Breast epithelium (tissue), 4 donors: Measurements from ENCODE around the gene IL10. TPM values are rescaled to one million over a fixed set of nuclear protein-coding genes. Genes with fewer than 3 reads are reported as not detected.

ENCODE experiments used
- DNase-seq, 2 donors: peaks; one replicate each; pipeline ENCODE4 v3.0.0-alpha.2; 2019; ENCODE audit warnings: low spot score in 2 of 2
- H3K27ac ChIP-seq, 2 donors: fragments of 200-600 bp; sonication (generic) in 1 of 2; one replicate each; pipeline ENCODE4 v1.5.1; 2016 to 2019; ENCODE audit warnings: mild to moderate bottlenecking in 1 of 2
- H3K27me3 ChIP-seq, 2 donors: fragments of 200-600 bp; sonication (generic) in 1 of 2; one replicate each; pipeline versions ENCODE4 v1.5.1 to v1.6.0; 2017 to 2019; ENCODE audit warnings: control low read depth in 1 of 2, mild to moderate bottlenecking in 1 of 2
- H3K36me3 ChIP-seq: fragments of 200-600 bp; one replicate; pipeline ENCODE4 v1.5.1; 2019
- H3K4me1 ChIP-seq, 2 donors: fragments of 200-600 bp; sonication (generic); one replicate each; pipeline ENCODE4 v1.5.1; 2016 to 2019; ENCODE audit warnings: control low read depth in 1 of 2
- H3K4me3 ChIP-seq, 3 donors: fragments of 200-600 bp; sonication (generic); 1 replicate in 2 of 3; 2 replicates in 1 of 3; pipeline ENCODE4 v1.5.1; 2016 to 2019; ENCODE audit warnings: mild to moderate bottlenecking in 3 of 3, moderate library complexity in 2 of 3
- H3K9me3 ChIP-seq, 2 donors: fragments of 200-600 bp; sonication (generic) in 1 of 2; one replicate each; pipeline ENCODE4 v1.5.1; 2016 to 2019; ENCODE audit warnings: control low read depth in 1 of 2
- POLR2A ChIP-seq: fragments of 450-650 bp; IDR thresholded peaks from one replicate; pipeline ENCODE4 v1.6.1; 2016; ENCODE audit warnings: antibody characterized with exemption, mild to moderate bottlenecking, moderate library complexity
- POLR2AphosphoS5 ChIP-seq, 3 donors: sonication (generic); formaldehyde crosslinking; IDR thresholded peaks; one replicate each; pipeline ENCODE4 v1.6.1; 2017; ENCODE audit warnings: antibody characterized with exemption in 3 of 3
- intact Hi-C: fragments of 100-400 bp; cut with DNase I; formaldehyde crosslinking; loops from one replicate; pipeline ENCODE4 v1.15.1; 2023; ENCODE audit warnings: low total_unique reads
- total RNA-seq, 3 donors: library from RNA; depleted of rRNA; stranded (reverse); fragments of >200 nt; gene quantifications; one replicate each; pipeline ENCODE4 v1.1.0, GENCODE V29; 2016
- TF ChIP-seq, protein P1 (sequence below), 3 donors: fragments of 450-650 bp; IDR thresholded peaks; one replicate each; pipeline ENCODE4 v1.5.1; 2016 to 2017; ENCODE audit warnings: antibody characterized with exemption in 3 of 3, mild to moderate bottlenecking in 3 of 3, moderate library complexity in 3 of 3

IL10 gene
- total RNA-seq, 3 donors from 2014 or later, result 0.98 to 5.3 (median 4.3) TPM

DNA sequence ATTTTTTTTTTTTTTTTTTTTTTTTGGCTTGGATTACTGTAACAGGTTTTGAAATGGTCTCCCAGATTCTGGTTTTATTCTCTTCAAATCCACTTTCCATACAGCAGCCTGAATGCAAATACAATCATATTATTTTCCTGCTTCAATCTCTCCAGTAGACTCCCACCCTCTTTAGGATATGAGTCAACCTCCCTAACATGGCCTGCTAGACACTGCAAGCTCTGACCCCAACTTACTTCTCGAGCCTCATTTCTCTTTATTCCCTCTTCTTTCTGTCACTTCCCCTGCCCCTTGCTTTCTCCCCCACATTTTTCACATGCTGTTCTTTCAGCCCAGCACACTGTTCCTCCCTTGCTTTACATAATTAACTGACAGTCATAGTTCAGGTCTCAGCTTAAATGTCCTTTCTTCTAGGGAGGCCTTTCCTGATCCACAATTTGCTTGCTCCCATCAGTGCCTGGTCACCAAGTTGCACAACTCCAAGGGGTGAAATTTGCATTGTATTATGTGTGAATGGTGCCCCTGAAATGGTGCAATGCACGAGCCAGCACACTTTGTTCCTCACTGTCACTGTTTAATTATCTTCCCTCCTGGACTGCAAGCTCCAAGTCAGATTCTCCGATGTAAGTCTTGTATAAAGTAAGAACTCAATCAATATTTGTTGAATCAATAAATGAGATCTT lies 23.8 kb downstream of the IL10 start:
- Histone ChIP-seq H3K36me3 (no peaks in the 10 kb centered on the region), H3K4me3 (no peak overlapping the region), H3K9me3 (no peaks in the 10 kb centered on the region), H3K4me1 (no peaks in the 10 kb centered on the region), H3K27me3 (no peaks in the 10 kb centered on the region), H3K27ac (no peak overlapping the region)
- TF ChIP-seq POLR2AphosphoS5 (IDR thresholded peaks at IDR 0.05) (no peak), POLR2A (no peak)
- TF ChIP-seq, protein P1, sequence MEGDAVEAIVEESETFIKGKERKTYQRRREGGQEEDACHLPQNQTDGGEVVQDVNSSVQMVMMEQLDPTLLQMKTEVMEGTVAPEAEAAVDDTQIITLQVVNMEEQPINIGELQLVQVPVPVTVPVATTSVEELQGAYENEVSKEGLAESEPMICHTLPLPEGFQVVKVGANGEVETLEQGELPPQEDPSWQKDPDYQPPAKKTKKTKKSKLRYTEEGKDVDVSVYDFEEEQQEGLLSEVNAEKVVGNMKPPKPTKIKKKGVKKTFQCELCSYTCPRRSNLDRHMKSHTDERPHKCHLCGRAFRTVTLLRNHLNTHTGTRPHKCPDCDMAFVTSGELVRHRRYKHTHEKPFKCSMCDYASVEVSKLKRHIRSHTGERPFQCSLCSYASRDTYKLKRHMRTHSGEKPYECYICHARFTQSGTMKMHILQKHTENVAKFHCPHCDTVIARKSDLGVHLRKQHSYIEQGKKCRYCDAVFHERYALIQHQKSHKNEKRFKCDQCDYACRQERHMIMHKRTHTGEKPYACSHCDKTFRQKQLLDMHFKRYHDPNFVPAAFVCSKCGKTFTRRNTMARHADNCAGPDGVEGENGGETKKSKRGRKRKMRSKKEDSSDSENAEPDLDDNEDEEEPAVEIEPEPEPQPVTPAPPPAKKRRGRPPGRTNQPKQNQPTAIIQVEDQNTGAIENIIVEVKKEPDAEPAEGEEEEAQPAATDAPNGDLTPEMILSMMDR (IDR thresholded peaks at IDR 0.05), result no peak
- intact Hi-C loops, result no loop called here
- DNase-seq, result no peak

DNA sequence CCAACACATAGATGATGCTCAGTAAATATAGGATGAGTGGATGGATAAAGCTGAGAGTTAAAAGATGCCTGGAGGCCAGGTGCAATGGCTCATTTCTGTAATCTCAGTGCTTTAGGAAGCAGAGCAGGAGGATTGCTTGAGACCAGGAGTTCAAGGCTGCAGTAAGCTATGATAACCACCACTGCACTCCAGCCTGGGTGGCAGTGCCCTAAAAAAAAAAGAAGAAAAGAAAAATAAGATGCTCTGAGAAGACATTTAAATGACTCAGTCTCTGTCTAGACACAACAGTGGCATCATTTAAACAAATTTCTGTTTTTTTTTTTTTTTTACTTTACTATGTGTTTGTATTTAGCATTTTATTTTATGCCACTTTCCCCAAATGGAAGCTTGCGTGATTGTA lies 27.0 kb downstream of the IL10 start:
- Histone ChIP-seq H3K4me3 (no peak overlapping the region), H3K27ac (no peak overlapping the region), H3K36me3 (no peaks in the 10 kb centered on the region), H3K9me3 (no peaks in the 10 kb centered on the region), H3K4me1 (no peaks in the 10 kb centered on the region), H3K27me3 (no peaks in the 10 kb centered on the region)
- intact Hi-C loops, result no loop called here
- DNase-seq, result no peak
- TF ChIP-seq POLR2A (no peak), POLR2AphosphoS5 (IDR thresholded peaks at IDR 0.05) (no peak)
- TF ChIP-seq, protein P1 (IDR thresholded peaks at IDR 0.05), result no peak

DNA sequence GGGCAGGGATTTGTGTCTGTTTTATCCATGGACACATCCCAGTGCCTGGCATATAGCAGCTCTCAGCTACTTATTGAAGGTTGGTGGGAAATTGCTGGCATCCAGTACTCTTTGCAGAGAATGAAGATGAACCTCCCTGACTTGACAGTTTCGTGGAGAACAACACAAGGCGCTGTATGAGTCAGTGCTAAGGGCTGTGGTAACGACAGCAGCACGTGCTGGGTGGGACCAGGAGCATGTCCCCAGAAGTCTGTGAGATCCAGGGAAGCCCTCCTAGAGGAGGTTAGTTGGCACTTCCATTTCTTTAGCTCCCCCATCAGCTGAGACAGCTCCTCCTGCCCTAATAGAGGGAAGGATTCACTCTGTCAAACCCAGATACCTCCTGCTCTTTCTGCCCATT lies 27.6 kb downstream of the IL10 start:
- H3K27me3 ChIP-seq, result no peaks in the 10 kb centered on the region
- H3K36me3 ChIP-seq, result no peaks in the 10 kb centered on the region
- no peak overlapping the region for H3K27ac ChIP-seq
- intact Hi-C loops, result no loop called here
- H3K9me3 ChIP-seq, result no peaks in the 10 kb centered on the region
- H3K4me3 ChIP-seq, result no peak overlapping the region
- TF ChIP-seq, protein P1 (IDR thresholded peaks at IDR 0.05), result no peak
- TF ChIP-seq POLR2A (no peak), POLR2AphosphoS5 (IDR thresholded peaks at IDR 0.05) (no peak)
- DNase-seq, result no peak
- H3K4me1 ChIP-seq, result no peaks in the 10 kb centered on the region

DNA sequence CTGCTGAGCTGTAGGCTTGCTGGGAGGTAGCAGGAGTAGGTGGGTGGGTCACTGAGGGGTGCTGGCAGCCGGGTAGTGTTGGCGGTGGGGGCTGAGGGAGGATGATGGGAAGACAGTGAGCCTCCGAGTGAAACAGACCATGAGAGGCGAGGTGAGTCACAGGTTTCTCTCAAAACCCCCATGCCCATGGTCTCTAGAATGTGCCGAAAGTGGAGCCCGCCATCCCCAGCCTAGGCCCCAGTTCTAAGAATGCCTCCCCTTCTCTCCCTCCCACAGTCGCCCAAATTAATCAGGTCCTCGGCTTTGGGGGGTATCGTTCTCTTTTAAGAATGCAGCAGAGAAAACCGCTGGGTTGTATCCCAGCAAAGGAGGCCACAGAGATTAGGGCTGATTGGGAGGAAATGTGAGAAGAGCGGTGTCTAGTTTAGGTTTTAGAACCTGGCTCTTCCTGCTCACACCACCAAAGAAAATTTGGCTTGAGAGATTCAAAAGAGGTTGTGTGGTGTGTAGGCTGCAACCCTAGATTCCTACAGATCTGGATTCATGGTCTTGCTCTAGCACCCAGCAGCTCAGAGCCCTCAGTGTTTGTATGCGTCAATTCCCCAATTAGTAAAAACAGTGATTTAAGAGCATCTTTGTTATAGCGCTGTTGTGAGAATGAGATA lies 29.4 kb downstream of the IL10 start:
- no peak overlapping the region for H3K4me3 ChIP-seq
- no peak overlapping the region for H3K27ac ChIP-seq
- H3K36me3 ChIP-seq, result no peaks in the 10 kb centered on the region
- no peak for TF ChIP-seq POLR2A
- TF ChIP-seq, protein P1 (IDR thresholded peaks at IDR 0.05), result no peak
- no peak for TF ChIP-seq POLR2AphosphoS5 (IDR thresholded peaks at IDR 0.05)
- no peaks in the 10 kb centered on the region for H3K9me3 ChIP-seq
- H3K27me3 ChIP-seq, result no peaks in the 10 kb centered on the region
- H3K4me1 ChIP-seq, result peaks cover 0 to 5% of the 10 kb centered on the region in 2 donors
- intact Hi-C loops, result no loop called here
- no peak for DNase-seq

DNA sequence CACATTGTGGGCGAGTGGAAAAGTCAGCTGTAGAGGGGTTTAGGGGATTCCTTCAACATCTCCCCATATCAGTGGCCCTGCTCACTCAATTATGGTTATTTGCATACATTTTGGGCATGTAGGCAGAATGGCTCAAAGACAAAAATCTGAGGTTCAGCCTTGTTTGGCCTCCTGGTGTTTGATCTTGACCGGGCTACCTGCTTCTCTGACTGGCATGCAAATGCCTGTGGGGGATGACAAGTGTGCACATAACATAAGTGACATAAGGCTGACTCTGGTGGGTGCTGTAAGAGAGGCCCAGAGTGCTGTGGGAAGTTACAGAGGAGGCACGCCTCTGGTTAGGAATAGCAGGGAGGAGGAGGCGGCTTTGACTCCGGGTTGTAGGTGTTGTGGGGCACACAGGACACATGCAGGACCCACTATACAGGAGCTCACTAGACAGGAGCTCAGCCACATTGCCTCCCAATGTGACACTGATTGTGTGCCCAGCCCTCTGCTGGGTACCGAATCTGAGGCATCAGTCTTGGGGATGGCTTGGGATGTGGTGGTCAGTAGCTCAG lies 31.1 kb downstream of the IL10 start:
- H3K4me3 ChIP-seq, result no peak overlapping the region
- intact Hi-C loops, result no loop called here
- H3K36me3 ChIP-seq, result no peaks in the 10 kb centered on the region
- TF ChIP-seq POLR2A, result no peak
- no peak for TF ChIP-seq POLR2AphosphoS5 (IDR thresholded peaks at IDR 0.05)
- TF ChIP-seq, protein P1 (IDR thresholded peaks at IDR 0.05), result no peak
- H3K4me1 ChIP-seq, result peaks cover 7 to 11% of the 10 kb centered on the region in 2 donors
- no peaks in the 10 kb centered on the region for H3K27me3 ChIP-seq
- no peak overlapping the region for H3K27ac ChIP-seq
- no peak for DNase-seq
- H3K9me3 ChIP-seq, result no peaks in the 10 kb centered on the region
